GM10266 (cell line): Measurements from ENCODE around the gene TSPAN18.

Experiments
- DNase-seq: peaks from one replicate; pipeline ENCODE4 v3.0.0; 2012; ENCODE audit errors: extremely low spot score
- TF ChIP-seq, protein P1 (sequence below): IDR thresholded peaks from 2 replicates; pipeline ENCODE4 v1.5.1; 2012; ENCODE audit warnings: mild to moderate bottlenecking, low read depth; ENCODE audit not compliant: control insufficient read depth, insufficient read depth; ENCODE audit errors: missing control alignments

Gene TSPAN18

DNA sequence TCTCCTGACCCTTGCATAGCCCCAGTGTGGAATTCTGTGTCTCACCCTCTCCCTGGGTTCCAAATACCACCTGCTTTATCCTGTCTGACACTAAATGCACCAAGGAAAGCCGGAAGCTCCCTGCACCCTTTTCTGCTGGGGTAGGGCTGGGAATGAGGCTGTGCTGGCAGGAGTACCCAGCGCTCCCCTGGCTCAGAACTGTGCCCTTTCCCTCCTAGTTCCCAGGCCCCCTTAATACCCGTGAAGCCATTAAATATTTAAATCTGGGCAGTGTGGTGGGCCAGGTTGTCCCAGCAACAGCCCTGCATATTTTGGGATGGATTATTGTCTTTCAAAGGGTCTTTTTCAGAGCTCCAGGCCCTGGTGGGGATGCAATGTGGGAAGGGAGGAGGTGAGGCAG lies 160.9 kb downstream of the TSPAN18 start:
- no peak for DNase-seq
- TF ChIP-seq, protein P1, sequence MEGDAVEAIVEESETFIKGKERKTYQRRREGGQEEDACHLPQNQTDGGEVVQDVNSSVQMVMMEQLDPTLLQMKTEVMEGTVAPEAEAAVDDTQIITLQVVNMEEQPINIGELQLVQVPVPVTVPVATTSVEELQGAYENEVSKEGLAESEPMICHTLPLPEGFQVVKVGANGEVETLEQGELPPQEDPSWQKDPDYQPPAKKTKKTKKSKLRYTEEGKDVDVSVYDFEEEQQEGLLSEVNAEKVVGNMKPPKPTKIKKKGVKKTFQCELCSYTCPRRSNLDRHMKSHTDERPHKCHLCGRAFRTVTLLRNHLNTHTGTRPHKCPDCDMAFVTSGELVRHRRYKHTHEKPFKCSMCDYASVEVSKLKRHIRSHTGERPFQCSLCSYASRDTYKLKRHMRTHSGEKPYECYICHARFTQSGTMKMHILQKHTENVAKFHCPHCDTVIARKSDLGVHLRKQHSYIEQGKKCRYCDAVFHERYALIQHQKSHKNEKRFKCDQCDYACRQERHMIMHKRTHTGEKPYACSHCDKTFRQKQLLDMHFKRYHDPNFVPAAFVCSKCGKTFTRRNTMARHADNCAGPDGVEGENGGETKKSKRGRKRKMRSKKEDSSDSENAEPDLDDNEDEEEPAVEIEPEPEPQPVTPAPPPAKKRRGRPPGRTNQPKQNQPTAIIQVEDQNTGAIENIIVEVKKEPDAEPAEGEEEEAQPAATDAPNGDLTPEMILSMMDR: no peak

DNA sequence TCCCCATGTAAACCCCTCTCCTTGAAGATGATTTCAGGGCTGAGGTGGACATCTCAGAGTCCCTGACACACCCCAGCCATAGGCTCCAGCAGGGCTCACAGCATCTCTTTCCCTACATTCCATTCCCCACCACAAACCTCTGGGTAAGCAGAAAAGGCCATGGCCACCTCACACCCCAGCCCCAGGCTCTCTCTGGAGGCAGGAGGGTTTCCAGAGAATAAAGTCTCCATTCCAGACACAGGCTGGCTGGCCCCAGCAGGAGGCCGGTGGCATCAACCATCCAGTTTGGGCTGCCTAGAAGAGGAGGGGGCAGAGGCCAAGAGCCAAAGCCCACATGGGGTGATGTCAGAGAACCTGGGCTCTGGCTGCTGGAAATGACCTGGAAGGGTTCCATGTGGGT lies 162.5 kb downstream of the TSPAN18 start:
- TF ChIP-seq, protein P1: no peak
- DNase-seq: no peak

DNA sequence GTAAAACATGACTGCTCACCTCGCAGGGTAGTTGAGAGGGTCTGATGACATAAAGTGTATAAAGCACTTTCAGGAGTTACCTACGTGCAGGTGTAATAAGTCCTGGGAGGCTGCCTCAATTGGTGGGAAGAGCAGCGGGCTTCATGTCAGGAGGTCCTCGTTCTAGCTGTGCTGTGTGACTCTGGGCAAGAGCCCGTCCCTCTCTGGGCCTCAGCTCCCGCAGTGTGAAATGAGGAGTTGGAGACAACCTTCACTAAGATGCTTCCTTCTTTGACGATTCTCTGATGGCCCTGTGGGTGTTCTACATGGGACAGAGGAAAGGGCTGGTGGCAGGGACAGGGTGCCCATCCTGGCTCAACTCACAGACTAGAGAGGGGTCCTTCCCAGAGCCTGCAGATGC lies 166.1 kb downstream of the TSPAN18 start:
- TF ChIP-seq, protein P1: no peak
- DNase-seq: no peak

DNA sequence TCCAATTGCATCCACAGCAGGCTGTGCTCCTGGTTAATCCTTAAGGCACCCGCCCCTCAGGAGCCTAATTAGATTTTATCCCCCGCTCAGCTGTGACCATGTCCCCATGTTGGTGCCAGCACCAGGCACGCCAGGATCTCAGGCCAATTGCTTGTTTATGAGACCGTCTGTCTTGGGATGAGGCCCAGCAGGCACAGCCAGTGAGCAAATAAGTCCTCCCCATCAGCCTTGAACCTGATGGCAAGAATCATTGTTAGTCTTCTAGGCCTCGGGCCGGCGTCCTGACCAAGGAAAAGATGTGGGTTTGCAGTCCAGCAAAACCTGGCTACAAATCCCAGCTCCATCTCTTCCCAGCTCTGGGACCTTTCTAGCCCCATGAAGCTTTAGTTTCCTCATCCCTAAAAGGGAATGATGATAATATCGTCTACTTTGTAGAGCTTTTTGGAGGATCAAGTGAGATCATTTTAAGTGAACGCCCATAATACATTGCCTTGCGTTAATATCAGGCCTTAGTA lies 166.6 kb downstream of the TSPAN18 start:
- DNase-seq: no peak
- TF ChIP-seq, protein P1: no peak

DNA sequence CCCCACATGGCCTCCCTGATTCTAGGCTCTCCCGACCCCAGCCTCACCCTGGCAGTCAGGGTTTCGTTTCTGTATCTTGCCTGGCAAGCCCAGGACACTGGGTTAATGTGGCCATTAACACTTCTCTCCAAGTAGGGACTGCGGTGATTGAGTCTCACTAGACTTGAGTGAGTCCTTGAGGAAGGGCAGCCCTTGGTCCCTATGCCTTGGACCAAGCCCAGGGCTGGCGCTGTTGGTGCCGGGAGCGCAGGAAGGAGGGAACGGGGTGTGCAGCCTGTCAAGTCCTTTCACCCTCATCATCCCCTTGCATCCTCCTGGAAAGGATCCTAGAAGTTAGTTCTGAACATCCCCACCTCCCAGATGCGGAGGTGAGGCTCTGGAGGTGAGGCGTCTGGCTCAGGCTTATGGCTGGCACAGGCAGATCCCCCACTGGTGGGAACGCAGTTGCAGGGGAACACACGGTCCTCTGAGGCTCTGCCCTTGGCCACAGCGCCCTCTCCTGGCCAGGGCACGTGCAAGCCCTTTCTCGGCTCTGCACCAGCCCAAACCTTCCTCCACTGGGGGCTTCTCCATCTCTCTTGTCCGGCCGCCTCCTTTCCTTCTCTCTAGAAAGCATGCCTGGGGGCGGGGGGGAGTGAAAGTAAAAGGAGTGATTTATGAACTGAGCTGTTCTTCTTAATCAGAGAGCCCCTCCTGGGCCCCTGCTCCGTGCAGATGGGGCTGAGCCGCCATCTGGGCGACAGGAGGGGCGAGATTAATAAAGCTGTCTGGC lies 167.3 kb downstream of the TSPAN18 start:
- DNase-seq: peak; percentile 60
- TF ChIP-seq, protein P1: peak; percentile 83

DNA sequence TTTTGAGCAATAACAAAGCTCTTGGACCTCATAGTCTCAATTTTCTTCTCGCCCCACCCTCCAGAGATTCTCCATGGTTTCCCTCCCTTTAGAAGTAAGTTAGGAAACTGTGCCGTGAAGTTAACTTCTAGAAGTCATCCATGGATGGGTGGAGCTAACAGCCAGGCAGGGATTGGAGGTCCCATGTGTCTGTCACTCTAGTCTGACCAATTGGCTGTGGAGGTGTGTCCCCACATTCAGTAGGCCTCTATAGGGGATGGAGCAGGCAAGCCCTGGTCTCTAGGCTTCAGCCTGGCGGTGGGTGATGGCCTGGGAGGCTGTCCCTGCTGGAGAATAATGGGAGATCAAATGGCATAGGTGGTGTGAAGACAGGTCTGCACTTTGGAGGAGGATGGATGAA lies 173.2 kb downstream of the TSPAN18 start:
- peak; percentile 29 for DNase-seq
- TF ChIP-seq, protein P1: no peak

DNA sequence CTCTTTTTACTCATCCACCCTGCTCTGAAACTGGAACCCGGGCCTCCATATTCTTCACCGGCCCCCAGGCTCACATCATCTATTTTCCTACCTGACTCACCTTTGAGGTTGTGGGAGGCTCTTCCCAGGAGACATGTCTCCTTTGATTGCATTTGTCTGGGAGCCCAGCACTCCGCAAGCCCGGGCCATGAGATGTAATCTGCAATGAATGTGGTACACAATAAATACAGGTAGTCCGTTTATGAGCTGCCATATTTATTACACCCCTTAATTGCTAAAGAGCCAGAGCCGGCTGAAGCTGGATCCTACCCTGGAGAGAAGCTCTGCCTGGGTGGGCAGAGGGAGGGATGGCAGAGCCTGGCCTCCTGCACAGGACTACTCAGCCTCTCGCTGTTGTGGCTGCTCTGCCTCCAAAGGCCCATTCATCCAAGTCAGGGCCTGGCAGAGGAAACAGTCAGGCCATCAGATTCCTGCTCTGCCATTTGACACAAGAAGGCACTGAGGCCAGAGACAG lies 174.4 kb downstream of the TSPAN18 start:
- TF ChIP-seq, protein P1: no peak
- no peak for DNase-seq
